Stimulated activated CD4-positive, alpha-beta T cell treated with anti-CD3 and anti-CD28 coated beads, Interleukin-15, amount 100 ng/mL, for 48 hours (primary cell): ENCODE measurements around the gene RPRD1B.

ENCODE experiments used
- DNase-seq, 2 donors: peaks; one replicate each; pipeline ENCODE4 v3.0.0-alpha.2; 2020; ENCODE audit warnings: low read depth in 2 of 2

RPRD1B gene

DNA sequence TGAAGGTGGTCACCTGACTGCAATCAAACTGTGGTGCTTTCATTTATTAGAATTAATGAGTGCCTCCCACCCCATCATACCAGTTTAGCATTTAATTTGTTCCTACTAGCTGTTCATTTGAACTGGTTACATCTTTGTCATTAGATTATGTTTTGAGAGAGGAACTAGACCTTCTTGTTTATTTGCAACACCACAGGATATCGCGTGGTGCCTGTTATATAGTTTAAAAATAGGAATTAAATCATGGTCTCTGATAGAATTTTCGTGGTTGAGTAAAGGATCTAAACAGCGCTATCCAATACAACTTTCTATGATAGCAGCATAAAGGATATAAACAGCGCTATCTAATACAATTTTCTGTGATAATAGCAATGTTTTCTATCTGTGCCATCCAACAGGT is 2.8 kb downstream of the RPRD1B start:
- DNase-seq, result no peak

DNA sequence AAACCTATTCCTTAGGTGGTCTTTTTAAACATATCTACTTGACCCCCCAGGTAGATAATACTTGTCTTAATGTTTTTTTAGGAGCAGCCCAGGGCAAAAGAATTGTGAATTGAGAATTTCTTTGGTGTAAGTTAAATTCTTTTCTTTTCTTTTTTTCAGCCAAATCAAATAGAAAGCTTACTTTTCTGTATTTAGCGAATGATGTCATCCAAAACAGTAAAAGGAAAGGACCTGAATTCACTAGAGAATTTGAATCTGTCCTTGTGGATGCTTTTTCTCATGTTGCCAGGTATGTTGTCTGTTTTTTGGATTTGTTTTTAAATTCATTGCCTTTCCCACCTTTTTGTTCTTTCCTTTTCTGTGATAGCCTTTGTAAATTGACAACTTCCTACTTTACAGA is 6.7 kb downstream of the RPRD1B start:
- DNase-seq, result no peak

DNA sequence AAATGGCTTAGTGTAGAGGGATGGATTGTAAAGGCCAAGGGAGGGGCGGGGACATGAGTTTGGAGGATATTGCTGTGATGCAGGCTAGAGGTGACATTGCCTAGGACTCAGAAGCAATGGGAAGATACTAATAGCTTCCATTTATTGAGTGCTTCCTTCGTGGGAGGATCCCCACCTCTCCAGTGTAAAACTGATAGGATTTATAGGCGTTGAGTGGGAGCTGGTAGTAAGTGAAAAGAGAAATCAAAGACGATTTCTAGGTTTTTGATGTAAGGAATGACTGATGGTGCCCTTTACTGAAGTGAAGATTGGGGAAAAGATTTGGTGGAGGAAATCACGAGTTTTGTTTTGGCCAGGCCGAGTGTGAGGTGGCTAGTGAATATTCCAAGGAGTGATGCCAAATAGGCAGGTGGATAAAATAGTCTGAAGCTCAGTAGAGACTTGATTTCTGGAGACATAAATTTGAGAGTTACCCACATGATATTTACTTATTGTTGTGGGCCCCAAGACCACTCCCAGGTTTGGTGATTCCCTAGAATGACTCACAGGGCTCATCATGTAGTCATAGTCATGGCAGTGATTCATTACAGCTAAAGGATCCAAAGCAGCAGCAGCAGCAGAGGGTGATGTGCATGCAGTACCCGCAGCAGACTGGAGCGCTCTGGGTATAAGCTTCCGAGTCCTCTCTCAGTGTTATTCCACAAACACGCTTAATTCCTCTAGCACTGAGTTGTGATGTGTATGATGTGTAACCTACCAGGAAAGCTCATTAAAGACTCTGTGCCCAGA is 10.2 kb downstream of the RPRD1B start:
- no peak for DNase-seq

DNA sequence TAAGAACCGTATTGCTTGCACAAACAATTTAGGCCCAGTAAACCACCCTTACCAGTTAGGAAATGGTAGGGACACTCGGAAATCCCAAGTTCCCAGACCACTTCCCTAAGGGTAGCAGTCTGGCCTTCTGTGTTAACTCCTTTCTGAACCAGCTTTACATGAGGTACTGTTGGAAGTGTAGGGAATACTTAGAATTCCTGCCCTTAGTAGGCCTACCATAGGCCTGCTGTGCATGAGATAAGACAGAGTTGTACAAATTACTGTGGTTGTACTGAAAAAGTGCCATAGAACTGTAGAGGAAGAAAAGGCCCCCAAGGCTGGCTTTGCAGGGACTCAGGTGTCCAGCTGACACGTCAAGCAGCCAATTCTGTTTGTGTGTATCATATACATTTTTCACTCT is 11.1 kb downstream of the RPRD1B start:
- no peak for DNase-seq

DNA sequence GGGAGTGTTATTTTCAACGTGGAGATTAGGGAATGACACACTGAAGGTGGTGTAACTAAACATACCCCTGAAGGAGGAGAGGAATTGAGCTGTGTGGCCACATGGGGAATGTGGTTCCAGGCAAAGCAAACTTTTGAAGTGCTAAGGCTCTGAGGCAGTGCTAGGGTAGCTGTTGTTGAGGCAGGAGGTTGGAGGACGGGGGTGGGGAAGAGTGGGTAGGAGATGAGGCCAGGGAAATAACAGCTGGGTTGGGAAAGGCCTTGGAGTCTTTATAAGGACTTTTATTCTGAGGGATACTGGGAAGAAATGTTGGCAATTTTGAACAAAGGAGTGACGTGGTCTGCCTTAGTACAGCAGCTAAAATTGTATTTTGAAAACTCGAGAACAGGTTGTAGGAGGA is 13.0 kb downstream of the RPRD1B start:
- no peak for DNase-seq

DNA sequence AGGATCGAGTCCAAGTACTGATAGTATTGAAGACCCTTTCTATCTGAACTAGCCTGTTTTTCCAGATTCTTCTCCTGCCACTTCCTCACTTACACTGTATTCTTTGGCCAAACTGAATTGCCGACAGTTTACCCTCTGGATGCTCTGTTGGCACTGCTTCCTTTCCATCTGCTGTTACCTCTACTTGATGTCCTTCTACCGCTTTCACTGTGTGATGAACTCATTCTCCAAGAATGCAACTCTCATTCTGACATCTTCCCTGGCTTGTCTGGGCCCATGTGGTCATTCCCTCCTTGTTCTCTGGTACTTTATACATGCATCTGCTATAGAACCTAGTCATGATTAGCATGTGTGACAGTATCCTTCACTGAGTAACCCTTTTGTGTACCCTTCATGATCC is 16.3 kb downstream of the RPRD1B start:
- DNase-seq, result no peak

DNA sequence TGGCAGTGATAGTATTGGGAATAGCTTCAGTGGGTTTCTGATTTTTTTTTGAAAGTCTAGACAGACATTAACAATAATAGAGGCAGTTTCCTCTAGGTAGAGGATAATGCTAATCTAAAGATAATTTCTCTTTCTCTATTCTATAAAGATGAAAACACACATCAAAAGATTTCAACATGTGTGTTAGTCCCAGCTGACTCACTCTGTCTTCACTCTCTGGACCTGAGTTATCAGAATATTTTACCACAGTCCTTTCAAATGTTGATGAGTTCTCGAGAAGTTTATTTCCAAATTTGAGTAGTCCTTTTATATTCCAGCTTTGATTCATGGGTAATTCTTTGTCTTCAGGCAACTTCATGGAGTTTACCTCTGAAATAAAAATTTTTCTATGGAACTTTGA is 17.1 kb downstream of the RPRD1B start:
- no peak for DNase-seq

DNA sequence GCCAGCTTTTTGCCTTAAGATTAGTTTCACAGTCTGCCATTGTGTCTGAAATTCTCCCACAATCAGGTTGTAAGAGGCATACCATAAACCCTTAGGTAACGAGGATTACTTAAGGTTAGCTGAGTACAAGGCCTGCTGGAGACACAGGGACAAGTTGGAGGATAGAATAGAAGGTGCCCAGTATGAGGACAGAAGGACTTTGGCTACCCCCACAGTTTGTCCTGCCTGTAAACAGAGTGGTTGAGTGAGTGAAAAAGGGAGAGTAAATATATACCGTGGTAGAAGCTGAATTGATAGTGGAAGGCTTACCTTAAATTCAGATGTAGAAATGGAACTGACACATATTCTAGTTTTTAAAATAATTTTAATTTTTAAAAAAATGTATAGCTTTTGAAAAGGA is 19.3 kb downstream of the RPRD1B start:
- no peak for DNase-seq

DNA sequence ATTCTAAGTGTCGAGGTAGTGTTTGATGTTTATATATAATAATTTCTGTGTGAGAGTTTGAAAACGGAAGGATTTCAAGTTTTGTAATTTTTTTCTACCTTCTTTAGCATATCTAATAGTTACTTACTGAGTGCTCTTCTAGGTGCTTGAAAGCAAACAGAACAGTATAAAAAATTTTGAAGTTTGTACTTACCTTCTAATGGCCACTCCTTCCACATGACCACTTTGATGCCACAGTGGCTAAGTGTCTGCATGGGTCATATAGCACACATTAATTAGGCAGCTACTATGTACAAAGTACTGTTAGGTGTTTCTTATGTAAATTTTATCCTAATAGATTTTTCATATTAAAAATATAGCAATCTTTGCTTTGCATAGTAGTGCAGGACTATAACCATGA is 21.1 kb downstream of the RPRD1B start:
- DNase-seq, result no peak

DNA sequence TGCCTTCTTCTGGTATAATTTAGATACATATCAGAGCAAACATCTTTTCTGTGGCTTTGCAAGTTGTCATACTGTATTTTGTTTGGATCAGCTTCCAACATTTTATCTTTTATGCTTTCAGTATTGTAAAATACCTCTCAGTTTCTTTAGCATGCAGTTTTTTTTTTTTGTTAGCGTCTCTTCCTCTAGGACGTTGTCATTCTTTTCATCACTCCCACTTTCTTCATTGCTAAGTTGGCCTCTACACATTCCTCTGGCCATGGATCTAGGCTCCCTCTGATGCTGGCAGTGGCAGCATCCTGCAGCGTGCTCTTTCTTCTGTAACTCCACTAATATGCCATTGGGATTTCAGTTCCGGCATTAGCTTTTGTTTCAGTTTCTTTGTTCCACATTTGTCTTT is 21.7 kb downstream of the RPRD1B start:
- DNase-seq, result no peak

DNA sequence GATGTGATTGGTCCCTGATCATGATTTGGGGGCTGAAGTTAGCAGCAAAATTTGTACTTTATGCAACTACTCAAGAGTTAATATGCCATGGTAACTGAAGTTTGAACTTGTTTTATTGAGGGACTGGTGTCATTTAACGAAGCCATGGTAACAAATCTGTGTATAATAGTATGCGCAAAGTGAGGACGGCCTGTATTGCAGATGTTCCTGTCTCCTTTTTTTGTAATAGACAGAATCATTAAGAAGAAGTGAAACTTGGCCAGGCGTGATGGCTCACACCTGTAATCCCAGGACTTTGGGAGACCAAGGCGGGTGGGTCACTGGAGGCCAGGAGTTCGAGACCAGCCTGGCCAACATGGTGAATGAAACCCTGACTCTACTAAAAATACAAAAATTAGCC is 22.3 kb downstream of the RPRD1B start:
- no peak for DNase-seq

DNA sequence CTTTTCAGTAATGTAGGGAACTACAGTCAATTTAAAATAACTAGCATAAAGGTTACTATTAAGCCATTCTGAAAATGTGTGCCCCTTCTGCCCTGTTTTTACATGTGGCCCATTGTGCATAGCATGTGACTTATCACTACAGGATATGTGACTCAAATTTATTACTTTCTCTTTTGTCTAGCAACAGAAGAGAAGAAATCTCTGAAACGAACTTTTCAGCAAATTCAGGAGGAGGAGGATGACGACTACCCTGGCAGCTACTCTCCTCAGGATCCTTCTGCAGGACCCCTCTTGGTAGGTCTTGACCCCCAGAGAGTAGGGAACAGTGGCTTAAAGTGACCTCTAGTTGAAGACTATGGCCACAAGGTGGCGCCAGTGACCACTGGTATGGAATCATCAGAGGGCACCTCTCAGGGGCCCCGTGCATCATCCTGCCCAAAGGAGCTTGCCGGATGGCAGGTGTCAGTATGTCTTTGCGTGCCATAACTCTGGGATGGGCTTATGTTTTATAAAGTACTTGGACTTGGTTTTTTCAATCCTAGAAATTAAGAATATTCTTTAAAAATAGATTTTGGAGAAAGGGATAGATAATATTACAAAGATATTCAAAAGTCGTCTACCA is 23.9 kb downstream of the RPRD1B start:
- DNase-seq, result peak; percentile 48 to 52

DNA sequence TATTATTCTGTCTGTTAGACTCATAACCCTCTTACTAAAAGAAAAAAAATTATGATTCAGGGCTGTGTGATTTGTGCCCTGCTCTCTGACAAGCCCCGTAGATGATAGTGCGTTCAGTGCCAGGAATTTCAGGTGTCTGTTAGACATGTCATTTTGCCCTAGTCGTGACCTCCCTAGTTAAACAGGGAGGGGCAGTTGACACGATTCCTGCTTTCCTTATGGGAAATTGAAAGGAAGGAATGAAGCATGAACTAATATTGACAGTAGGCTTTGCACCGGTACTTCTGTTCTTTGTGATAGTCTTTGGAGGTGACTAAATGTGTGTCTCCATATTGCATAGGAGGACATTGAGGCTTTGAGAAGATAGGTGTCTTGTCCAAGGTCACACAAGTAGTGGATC is 26.3 kb downstream of the RPRD1B start:
- DNase-seq, result no peak

DNA sequence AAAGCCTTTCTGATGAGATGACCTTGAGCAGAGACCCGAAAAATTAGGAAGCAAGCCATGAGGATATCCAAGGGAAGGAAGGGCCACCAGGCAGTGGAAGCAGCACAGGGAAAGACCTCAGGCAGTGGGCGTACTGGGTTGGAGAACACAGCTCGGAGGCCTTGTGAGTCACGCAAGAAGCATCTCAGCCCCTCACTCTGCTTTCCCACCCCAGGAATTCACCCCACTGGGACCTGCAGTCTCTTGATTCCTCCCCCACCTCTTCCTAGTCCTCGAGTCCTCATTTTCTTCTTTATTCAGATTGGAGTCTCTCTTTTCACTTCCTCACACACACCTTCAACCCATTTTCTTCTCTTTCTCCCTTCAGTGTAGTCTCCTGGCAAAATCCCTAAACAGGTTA is 27.0 kb downstream of the RPRD1B start:
- DNase-seq, result no peak

DNA sequence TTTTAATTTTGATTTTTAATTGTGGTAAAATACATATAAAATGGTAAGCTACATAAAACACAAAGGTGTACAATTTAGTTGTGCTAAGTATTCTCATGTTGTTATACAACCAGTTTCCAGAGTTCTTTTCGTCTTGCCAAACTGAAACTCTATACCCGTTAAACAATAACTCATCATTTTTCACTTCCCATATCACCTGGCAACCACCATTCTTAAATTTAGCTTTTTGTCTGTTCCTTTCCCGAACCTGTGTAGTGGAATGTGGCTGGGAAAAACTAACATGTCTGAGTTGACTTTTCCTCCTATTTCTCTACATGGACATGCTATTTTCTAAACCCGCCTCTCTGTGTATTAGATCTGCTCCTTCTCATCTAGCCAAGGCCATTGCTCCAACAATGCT is 27.6 kb downstream of the RPRD1B start:
- DNase-seq, result no peak

DNA sequence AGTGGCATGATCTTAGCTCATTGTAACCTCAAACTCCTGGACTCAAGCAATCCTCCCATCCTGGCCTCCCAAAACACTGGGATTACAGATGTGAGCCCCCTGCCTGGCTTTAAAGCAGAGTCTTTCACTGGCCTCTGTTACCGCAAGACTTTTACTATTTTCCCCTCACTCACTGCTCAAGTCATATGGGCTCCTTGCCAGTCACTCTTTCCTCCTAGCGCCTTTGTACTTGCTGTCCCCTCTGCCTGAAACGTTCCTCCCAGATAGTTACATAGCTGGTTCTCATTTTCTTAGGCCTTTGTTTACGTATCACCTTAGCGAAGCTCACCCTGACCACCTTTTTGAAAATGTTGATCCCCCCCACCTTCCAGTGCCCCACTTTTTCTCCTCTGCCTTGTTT is 29.3 kb downstream of the RPRD1B start:
- DNase-seq, result no peak

DNA sequence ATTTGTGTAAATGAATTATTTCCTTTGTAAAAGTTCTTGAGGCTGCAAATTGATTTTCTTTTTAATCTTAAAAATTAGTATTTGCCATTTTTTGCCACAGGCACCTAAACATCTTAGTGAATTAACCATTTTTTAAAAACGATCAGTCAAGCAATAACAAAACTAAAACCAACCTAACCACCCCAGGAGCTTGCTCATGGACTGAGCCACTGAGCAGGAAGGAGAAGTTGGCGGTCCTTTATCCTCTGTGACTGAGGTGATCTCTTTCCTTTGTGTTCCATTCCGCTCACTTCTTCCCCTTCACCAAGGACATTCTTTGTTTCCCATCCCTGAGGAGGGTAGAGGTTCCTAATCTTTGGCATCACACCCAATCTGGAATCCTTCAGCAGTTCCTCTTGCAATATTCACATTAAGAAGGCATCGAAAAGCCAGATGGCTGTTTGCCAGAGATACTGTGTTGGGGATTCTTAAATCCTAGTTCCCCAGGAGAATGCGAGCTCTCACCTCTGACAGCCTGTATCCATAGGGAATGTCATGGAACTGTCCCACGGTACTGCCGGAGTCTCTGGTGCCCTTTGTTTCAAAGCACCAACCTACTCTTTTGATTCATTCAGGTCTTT is 30.5 kb downstream of the RPRD1B start:
- no peak for DNase-seq

DNA sequence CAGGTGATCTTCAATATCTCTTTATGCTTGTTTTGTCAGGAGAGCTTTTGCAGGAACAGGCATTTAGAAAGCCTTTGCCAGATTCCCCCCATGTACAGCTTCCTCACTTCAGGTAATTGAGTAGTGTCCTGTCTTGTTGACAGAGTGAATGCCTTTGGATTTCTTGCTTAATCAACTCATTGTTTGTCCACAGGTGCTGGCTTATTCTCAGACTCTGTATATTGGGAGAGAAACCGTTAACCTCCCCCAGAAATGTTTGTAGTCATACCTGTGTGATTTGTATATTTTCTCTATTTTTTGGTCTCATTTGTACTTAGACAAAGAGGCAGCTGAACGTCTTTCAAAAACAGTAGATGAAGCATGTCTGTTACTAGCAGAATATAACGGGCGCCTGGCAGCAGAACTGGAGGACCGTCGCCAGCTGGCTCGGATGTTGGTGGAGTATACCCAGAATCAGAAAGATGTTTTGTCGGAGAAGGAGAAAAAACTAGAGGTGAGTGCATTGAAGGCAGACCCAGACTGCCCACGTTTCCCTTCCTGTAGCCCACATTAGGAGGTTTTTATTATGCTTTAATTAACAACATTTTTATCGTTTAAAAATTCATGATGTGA is 32.3 kb downstream of the RPRD1B start:
- no peak for DNase-seq

DNA sequence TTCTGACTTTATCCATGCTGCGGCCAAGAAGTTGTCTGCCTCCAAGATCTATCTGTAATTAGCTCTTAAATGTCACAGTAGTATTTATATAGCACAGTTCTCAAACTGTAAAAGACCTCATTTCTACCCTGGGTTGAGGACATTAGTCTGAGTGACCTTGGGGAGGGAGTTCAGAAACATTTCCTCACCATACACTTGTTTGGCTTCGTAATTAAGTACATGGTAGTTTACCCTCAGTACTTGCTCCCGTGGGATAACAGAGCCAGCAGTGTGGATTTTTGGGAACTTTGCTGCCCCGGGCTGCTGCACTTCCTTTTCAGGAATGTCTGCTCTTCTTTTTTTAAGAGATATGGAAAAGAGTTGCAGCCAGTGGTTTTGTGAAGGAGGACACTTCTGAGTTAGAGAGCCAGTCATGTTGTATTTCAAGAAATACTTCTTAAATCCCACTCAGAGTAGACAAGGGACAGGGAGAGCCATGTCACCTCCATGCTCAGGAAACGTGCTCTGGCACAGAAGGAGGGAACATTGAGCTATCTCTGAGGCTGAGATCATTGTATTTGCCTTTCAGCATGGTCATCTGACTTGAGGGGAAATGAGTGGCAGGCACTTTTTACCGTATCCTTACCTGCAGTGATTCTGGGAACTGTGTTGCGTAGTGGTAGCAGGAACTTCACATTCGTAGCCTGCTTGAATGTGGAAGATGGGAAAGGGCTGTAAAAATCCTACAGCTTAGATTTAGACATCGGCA is 33.6 kb downstream of the RPRD1B start:
- no peak for DNase-seq

DNA sequence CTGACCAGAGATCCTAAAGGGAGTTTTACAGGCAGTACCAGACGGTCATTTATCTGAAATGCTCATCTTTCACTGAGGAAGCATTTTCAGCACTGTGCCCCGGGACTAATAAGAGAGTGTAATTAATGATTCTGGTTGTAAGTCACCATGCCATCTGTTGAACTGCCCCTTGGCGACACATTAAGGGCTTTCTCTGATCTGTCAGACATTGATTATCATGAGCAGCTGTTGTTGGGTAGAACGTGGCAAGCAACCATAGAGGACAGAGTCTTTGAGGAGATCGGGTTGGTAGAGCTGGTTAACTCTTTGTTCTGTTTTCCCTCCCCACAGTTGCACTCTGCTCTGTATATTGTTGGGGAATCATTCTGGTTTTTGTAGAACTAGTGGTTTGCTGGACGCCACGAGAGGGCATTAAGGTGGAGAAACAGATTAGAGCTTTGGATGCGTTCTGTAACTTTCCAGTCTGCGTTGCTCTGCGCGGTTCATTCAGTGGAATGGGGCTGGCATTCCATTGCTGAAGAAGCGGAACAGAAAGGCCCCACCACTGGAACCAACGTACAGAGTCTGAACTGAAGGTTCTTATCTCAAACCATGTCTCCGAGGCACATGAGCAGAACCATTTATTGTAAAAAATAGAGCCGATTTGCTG is 34.3 kb downstream of the RPRD1B start:
- DNase-seq, result no peak

DNA sequence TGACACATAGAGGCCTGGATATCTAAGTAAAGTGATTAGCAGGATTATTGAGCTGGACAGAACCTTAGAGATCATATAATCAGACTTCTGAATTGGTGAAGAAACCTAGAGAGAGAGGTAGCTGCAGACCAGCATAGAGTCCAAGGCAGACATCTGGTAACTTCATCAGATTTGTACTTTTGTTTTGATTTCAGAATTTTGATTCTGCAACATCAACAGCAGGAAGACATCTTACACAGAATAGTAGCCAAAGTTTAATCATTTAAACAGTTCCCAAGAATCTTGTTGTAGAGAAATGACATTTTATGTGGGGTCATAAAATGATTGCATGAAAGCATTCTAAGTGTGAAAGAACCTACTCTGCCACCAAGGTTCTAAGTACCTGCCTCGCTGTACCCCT is 39.4 kb downstream of the RPRD1B start:
- DNase-seq, result no peak
